Calu3 (cell line): ENCODE results near the gene ABCE1. TPM values are rescaled to one million over a fixed set of nuclear protein-coding genes. Genes with fewer than 3 reads are reported as not detected.

ENCODE experiments used
- BruUV-seq: library from RNA; stranded (reverse); fragments of 400-500 nt; replicated peaks from 2 replicates; lab custom pipeline; 2021; lab: Mats Ljungman, UMichigan
- CTCF ChIA-PET: fragments of 300-600 bp; sonication (Branson Sonifier 250); formaldehyde crosslinking; loops from one replicate; lab custom pipeline; 2022; ENCODE audit warnings: antibody characterized with exemption; lab: Charles Lee
- DNase-seq: peaks from one replicate; pipeline ENCODE4 v3.0.0; 2022
- H3K27ac Mint-ChIP-seq: one replicate; pipeline ENCODE4 v1.8.0; 2022; ENCODE audit warnings: mixed read lengths; ENCODE audit not compliant: unreplicated experiment
- H3K27me3 Mint-ChIP-seq: one replicate; pipeline ENCODE4 v1.8.0; 2022; ENCODE audit warnings: mixed read lengths; ENCODE audit not compliant: unreplicated experiment
- H3K36me3 Mint-ChIP-seq: one replicate; pipeline ENCODE4 v1.8.0; 2022; ENCODE audit warnings: mild to moderate bottlenecking, moderate library complexity, mixed read lengths; ENCODE audit not compliant: insufficient read depth, unreplicated experiment
- H3K4me1 Mint-ChIP-seq: one replicate; pipeline ENCODE4 v1.8.0; 2022; ENCODE audit warnings: mild to moderate bottlenecking, low read depth, mixed read lengths; ENCODE audit not compliant: unreplicated experiment
- H3K4me3 Mint-ChIP-seq: one replicate; pipeline ENCODE4 v1.8.0; 2022; ENCODE audit warnings: mild to moderate bottlenecking, low read depth, moderate library complexity, mixed read lengths; ENCODE audit not compliant: unreplicated experiment
- H3K9me3 Mint-ChIP-seq: one replicate; pipeline ENCODE4 v1.8.0; 2022; ENCODE audit warnings: low read depth, mixed read lengths; ENCODE audit not compliant: unreplicated experiment
- CTCF ChIP-seq: fragments of 200-600 bp; IDR thresholded peaks from one replicate; pipeline ENCODE4 v1.8.0; 2022; ENCODE audit warnings: antibody characterized with exemption; ENCODE audit not compliant: unreplicated experiment
- intact Hi-C: fragments of 100-400 bp; cut with micrococcal nuclease; formaldehyde crosslinking; loops from one replicate; pipeline ENCODE4 v1.10.0; 2022; ENCODE audit not compliant: unreplicated experiment
- total RNA-seq: library from RNA; stranded (reverse); gene quantifications from 2 replicates; pipeline ENCODE4 v1.2.3, GENCODE V29; 2022

ABCE1 gene
- total RNA-seq, 1 experiment from 2014 or later: 67.4 TPM

- no peak for DNase-seq
- Mint-ChIP-seq H3K27ac (no peak overlapping the region), H3K4me1 (no peaks in the 10 kb centered on the region), H3K9me3 (no peaks in the 10 kb centered on the region), H3K36me3 (peaks cover 23% of the 10 kb centered on the region), H3K4me3 (no peak overlapping the region), H3K27me3 (no peaks in the 10 kb centered on the region)
- TF ChIP-seq CTCF: no peak
- BruUV-seq: no TSS peak
- CTCF ChIA-PET: no interaction called here
- intact Hi-C loops: no loop called here
Observed at GRCh38 chr4:145102619-145103018, 4.5 kb downstream of the ABCE1 start.

- CTCF ChIA-PET: no interaction called here
- H3K27me3 Mint-ChIP-seq: no peaks in the 10 kb centered on the region
- no peak for DNase-seq
- no TSS peak for BruUV-seq
- no peak for TF ChIP-seq CTCF
- H3K9me3 Mint-ChIP-seq: no peaks in the 10 kb centered on the region
- H3K27ac Mint-ChIP-seq: no peak overlapping the region
- no peaks in the 10 kb centered on the region for H3K4me1 Mint-ChIP-seq
- intact Hi-C loops: no loop called here
- no peak overlapping the region for H3K4me3 Mint-ChIP-seq
- peaks cover 14% of the 10 kb centered on the region for H3K36me3 Mint-ChIP-seq
Observed at GRCh38 chr4:145103496-145103895, 5.4 kb downstream of the ABCE1 start.

DNA sequence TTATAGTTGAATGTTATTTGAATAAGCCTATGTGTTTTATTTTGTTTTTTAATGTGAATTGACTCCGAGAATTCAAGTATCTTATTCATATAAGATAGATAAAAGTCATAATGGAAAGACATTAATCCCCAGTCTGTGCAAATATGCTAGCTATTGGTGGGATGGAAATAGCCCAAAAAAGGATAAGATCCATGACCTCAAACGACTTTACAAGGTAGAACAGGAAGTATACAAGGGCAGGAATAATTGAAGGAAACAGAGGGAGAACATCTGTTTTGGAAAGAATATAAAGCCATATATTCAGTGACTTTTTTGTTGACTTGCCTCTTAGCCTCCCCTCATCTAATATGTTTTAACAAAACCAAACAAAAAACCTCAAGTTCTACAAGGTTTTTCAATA, 9.0 kb downstream of the ABCE1 start:
- H3K27me3 Mint-ChIP-seq: no peaks in the 10 kb centered on the region
- DNase-seq: no peak
- H3K36me3 Mint-ChIP-seq: peaks cover 2% of the 10 kb centered on the region
- no peak overlapping the region for H3K27ac Mint-ChIP-seq
- BruUV-seq: no TSS peak
- intact Hi-C loops: no loop called here
- no peak for TF ChIP-seq CTCF
- no peaks in the 10 kb centered on the region for H3K4me1 Mint-ChIP-seq
- no peak overlapping the region for H3K4me3 Mint-ChIP-seq
- CTCF ChIA-PET: no interaction called here
- no peaks in the 10 kb centered on the region for H3K9me3 Mint-ChIP-seq

- Mint-ChIP-seq H3K9me3 (no peaks in the 10 kb centered on the region), H3K27me3 (no peaks in the 10 kb centered on the region), H3K4me3 (no peak overlapping the region), H3K36me3 (peaks cover 12% of the 10 kb centered on the region), H3K4me1 (no peaks in the 10 kb centered on the region), H3K27ac (no peak overlapping the region)
- CTCF ChIA-PET: no interaction called here
- no TSS peak for BruUV-seq
- TF ChIP-seq CTCF: no peak
- intact Hi-C loops: no loop called here
- DNase-seq: no peak
Observed at GRCh38 chr4:145108128-145108527, 10.0 kb downstream of the ABCE1 start.

- BruUV-seq: no TSS peak
Observed at GRCh38 chr4:145125396-145125795, 27.3 kb downstream of the ABCE1 start.

More at GRCh38 chr4:145125396-145125795, 27.3 kb downstream of the ABCE1 start:
- intact Hi-C loops: no loop called here
- Mint-ChIP-seq H3K36me3 (peaks cover 16% of the 10 kb centered on the region), H3K27ac (no peak overlapping the region), H3K9me3 (no peaks in the 10 kb centered on the region), H3K4me3 (no peak overlapping the region), H3K27me3 (no peaks in the 10 kb centered on the region), H3K4me1 (no peaks in the 10 kb centered on the region)
- DNase-seq: no peak
- TF ChIP-seq CTCF: no peak
- CTCF ChIA-PET: no interaction called here
